Measurements from ENCODE around the gene WASHC3.

DNA sequence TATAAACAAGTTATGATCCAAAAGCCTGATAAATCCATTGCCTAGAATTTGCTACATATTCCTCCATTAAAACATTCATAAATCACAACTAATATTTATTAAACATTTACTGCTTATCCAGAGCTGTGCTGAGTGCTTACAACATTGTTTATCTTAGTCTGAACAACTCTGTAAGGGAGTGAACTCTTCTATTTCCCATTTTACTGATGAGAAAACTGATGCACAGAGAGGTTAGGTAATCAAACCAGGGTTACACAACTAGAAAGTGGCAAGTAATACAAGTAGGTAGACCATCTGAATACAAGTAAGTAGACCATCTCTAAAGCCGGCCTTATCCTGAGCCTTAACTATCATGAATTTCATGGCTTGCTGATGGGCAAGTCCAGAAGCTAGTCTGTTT, 39.5 kb downstream of the WASHC3 start:
- TF ChIP-seq POLR2A (IDR thresholded peaks at IDR 0.05): no peak
- TF ChIP-seq, protein P1, sequence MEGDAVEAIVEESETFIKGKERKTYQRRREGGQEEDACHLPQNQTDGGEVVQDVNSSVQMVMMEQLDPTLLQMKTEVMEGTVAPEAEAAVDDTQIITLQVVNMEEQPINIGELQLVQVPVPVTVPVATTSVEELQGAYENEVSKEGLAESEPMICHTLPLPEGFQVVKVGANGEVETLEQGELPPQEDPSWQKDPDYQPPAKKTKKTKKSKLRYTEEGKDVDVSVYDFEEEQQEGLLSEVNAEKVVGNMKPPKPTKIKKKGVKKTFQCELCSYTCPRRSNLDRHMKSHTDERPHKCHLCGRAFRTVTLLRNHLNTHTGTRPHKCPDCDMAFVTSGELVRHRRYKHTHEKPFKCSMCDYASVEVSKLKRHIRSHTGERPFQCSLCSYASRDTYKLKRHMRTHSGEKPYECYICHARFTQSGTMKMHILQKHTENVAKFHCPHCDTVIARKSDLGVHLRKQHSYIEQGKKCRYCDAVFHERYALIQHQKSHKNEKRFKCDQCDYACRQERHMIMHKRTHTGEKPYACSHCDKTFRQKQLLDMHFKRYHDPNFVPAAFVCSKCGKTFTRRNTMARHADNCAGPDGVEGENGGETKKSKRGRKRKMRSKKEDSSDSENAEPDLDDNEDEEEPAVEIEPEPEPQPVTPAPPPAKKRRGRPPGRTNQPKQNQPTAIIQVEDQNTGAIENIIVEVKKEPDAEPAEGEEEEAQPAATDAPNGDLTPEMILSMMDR (IDR thresholded peaks at IDR 0.05): no peak
